Activated CD4-positive, alpha-beta T cell treated with anti-CD3 and anti-CD28 coated beads for 1 hour (primary cell): ENCODE measurements around the gene GLMN.
"Not testable (repeated sequence)": the region's sequence is repeated elsewhere in the genome, so short reads cannot be mapped to it uniquely, and the experiment has no call there.

Experiments
- DNase-seq: peaks from one replicate; pipeline ENCODE4 v3.0.0-alpha.2; 2020

The GLMN gene

GRCh38 chr1:92291372-92291999 is 7.3 kb downstream of the GLMN start:
- DNase-seq = no peak

DNA sequence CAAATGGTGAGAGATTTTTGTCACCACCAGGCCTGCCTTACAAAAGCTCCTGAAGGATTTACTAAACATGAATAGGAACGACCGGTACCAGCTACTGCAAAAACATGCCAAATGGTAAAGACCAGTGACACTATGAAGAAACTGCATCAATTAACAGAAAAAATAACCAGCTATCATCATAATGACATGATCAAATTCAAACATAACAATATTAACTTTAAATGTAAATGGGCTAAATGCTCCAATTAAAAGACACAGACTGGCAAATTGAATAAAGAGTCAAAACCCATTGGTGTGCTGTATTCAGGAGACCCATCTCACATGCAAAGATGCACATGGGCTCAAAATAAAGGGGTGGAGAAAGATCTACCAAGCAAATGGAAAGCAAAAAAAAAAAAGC is 17.4 kb downstream of the GLMN start:
- not testable (repeated sequence) for DNase-seq

DNA sequence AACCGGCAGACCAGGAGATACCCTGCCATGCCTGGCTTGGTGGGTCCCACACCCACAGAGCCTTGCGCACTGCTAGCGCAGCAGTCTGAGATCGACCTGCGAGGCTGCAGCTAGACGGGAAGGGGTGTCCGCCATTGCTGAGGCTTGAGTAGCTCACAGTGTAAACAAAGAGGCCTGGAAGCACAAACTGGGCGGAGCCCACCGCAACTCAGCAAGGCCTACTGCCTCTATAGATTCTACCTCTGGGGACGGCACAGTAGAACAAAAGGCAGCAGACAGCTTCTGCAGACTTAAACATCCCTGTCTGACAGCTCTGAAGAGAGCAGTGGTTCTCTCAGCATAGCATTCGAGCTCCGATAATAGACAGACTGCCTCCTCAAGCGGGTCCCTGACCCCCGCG is 19.0 kb downstream of the GLMN start:
- DNase-seq = not testable (repeated sequence)

DNA sequence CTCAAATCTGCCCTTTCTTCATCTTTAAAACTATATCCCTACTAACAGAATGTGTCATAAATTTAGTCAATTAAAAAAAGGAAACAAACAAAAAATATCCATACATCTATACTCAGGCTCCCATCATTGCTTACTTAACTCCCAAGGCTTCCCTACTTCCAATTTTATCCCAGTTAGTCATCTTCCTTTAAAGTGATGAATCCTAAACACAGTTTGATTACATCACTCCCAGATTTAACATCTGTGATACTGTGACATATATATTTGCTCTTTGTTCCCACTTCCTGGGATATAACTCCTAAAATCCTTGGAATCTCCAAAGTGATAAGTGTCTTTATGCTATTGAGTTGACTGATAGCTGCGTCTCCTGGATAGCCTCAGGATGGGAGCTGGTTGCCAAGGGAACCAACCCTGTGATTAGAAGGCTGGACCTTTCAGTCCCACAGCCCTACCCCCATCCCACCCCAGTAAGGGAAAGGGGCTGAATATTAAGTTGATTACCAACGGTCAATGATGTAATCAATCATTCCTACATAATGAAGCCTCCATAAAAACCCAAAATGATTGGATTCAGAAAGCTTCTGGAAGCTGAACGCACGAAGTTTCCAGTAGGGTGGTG is 21.6 kb downstream of the GLMN start:
- DNase-seq = no peak

DNA sequence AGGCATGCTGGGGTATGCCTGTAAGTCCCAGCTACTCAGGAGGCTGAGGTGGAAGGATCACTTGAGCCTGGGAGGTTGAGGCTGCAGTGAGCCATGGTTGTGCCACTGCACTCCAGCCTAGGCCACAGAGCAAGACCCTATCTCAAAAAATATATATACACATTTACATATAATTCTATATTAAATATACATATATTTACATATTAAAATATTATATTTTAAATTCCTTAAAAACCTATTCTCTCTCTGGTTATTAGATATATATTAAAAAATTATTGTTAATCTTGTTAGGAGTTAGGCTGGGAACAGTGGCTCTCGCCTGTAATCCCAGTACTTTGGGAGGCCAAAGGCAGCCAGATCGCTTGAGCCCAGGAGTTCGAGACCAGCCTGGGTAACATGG is 22.7 kb downstream of the GLMN start:
- no peak for DNase-seq

DNA sequence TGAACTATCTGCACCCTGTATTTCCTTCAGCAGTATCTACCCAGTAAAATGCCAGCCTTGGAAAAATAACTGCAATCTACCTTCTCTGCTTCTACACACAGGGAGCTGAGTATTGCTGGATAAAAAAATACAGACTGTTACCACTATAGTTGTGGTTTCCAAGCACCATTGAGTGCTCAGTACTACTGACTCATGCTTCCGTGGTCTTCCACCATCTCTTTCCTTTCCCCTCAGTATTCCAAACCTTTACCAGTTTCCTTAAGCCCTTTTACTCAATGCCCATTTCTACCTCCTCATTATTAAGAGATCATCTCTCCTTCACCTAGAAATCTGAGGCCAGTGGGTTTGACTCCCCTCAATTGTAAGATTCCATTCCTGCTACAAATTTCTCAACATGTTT is 23.8 kb downstream of the GLMN start:
- no peak for DNase-seq

- no peak for DNase-seq
These were observed 25.7 kb downstream of the GLMN start for GRCh38 chr1:92273039-92273438.

- no peak for DNase-seq
These were observed 36.3 kb downstream of the GLMN start for GRCh38 chr1:92262516-92262915.

GRCh38 chr1:92259350-92259749 is 39.4 kb downstream of the GLMN start:
- DNase-seq = no peak

- not testable (repeated sequence) for DNase-seq
These were observed 44.1 kb downstream of the GLMN start for GRCh38 chr1:92254714-92255113.

DNA sequence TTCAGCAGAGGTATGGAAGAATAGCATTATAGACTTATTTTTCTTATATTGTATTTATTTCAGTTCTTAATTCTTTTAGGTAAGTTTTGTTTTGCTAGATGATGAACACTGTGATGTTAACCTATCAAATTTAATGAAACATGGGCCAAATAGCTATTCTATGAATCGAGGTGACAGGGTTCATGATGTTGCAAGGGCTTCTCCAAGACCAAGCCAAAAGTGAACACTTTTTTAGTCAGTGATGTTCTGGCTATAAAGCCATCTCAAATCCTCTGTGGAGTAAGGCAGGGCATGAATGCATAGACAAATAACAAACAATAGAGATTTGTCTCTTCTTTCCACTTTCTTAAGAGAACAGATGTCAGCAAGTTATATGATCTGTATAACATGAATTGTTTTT is 54.4 kb downstream of the GLMN start:
- DNase-seq = no peak

DNA sequence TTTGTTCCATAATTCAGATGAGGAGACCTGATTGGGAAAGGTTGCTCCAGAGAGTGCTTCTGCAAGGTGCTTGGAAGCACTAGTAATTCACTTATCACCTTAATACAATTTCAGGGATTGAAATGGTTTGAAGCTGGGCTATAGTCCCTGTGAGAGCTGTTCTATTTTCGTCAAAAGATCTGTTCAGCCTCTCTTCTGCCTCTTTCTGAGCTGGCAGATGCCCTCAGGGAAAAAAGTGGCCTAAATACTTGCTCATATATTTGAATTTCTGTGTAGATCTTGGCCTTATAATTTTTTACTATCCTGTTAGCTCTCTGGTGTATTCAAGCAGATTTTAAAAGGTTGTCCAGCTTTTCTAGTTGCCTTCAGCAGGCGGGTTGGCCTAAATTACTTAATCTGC is 58.8 kb downstream of the GLMN start:
- DNase-seq = no peak

- DNase-seq = no peak
These were observed 68.1 kb downstream of the GLMN start for GRCh38 chr1:92230736-92231135.

GRCh38 chr1:92228401-92228800 is 70.4 kb downstream of the GLMN start:
- no peak for DNase-seq

DNA sequence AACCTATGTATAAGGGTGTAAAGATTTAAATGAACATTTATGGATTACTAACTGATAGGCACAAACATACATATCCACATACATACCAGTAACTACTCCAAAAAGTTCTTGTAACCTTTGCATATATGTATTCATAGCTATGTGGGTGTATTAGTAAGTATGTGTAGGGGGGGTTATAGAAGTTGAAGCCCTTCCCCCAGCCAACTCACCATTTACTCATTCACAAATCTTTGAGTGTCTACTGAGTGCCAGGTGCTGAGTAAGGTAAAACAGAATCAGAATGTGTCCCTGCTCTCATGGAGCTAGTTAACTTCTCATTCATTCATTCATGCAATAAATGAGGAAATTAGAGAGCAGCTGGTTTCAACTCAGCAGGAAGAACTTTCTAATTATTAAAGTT is 79.8 kb downstream of the GLMN start:
- no peak for DNase-seq

- DNase-seq = no peak
These were observed 80.2 kb downstream of the GLMN start for GRCh38 chr1:92218559-92218958.

DNA sequence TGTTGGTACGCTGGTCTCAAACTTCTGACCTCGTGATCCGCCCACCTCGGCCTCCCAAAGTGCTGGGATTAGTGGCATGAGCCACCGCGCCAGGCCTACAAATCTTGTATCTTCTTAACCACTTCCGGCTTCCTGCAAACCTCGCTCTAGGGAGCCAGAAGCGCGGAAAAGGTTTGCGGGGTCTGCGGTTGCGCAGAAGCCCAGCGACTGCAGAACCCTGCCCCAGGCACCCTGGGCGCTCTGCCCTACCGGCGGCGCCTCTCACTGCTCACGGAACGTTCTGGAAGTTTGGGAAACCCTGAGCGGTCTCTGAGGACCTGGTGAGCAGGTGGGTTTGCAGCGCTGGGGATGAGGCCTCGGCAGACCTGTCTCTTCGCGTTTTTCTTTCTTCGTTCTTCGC is 81.1 kb downstream of the GLMN start, which contains the start of gene C1orf146:
C1orf146 (plus strand) TSS at position 195 of the 400 bp plus-strand sequence. CDS start 13,506 bp downstream, outside the sequence.
- no peak for DNase-seq

- no peak for DNase-seq
These were observed 87.6 kb downstream of the GLMN start for GRCh38 chr1:92211166-92211565.

DNA sequence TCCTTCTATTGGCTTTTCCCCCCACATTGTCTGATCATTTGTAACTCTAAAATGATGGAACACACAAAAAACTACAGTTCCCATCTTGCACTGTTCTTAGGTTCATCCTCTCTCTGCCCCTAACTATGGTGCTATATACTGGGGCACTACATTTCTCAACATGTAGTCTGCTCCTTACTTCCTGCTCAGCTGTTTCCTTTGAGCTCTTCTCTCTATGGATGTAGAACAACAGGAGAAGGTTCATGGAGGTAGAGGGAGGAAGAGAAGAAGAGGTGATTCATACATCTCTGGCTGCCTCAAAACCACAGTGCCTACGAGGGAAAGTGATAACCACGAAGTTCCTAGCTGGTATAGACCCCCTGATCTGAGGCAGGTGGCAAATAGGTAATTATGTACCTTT is 88.1 kb downstream of the GLMN start:
- no peak for DNase-seq

- DNase-seq = no peak
These were observed 95.7 kb downstream of the GLMN start for GRCh38 chr1:92203105-92203504.

GRCh38 chr1:92201973-92202372 is 96.8 kb downstream of the GLMN start:
- no peak for DNase-seq
